ENCODE measurements around the gene UBE2I. TPM values are rescaled to one million over a fixed set of nuclear protein-coding genes. Genes with fewer than 3 reads are reported as not detected.

The UBE2I gene
- total RNA-seq, 1 donor from 2014 or later = 105 TPM

DNA sequence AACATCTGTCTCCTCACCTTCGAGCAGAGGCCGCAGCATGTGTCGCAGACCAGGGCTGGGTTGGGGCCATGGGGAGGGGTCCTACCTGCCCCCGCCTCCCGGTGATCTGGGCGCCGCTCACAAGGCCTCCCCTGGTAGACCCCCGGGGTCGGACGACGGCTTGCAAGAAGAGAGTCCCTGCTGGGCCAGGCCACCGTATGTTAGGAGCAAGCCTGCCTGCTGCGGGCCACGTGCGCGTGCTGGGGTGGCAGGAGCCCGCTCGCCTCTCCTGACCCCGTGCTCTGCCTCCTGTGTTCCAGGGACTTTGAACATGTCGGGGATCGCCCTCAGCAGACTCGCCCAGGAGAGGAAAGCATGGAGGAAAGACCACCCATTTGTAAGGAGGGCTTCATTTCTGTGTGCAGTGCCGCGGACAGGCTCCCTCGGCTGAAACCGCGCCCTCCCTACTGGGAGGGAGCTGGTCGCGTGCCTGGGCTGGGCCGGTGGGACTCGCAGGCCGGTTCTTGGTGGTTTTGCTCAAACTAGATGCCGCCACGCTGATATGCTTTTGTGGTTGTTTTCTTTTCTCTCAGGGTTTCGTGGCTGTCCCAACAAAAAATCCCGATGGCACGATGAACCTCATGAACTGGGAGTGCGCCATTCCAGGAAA lies 4.4 kb downstream of the UBE2I start:
- H3K9me3 Mint-ChIP-seq (ENCODE audit: low read depth) = no peaks in the 10 kb centered on the region
- H3K4me1 Mint-ChIP-seq (ENCODE audit: low read depth) = peaks cover 31% of the 10 kb centered on the region
- H3K27ac Mint-ChIP-seq (ENCODE audit: unreplicated experiment) = no peak overlapping the region
- H3K36me3 Mint-ChIP-seq (ENCODE audit: low read depth) = peaks cover 22% of the 10 kb centered on the region
- TF ChIP-seq, protein P1, sequence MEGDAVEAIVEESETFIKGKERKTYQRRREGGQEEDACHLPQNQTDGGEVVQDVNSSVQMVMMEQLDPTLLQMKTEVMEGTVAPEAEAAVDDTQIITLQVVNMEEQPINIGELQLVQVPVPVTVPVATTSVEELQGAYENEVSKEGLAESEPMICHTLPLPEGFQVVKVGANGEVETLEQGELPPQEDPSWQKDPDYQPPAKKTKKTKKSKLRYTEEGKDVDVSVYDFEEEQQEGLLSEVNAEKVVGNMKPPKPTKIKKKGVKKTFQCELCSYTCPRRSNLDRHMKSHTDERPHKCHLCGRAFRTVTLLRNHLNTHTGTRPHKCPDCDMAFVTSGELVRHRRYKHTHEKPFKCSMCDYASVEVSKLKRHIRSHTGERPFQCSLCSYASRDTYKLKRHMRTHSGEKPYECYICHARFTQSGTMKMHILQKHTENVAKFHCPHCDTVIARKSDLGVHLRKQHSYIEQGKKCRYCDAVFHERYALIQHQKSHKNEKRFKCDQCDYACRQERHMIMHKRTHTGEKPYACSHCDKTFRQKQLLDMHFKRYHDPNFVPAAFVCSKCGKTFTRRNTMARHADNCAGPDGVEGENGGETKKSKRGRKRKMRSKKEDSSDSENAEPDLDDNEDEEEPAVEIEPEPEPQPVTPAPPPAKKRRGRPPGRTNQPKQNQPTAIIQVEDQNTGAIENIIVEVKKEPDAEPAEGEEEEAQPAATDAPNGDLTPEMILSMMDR (IDR thresholded peaks at IDR 0.05) = no peak
- peak; percentile 92 for DNase-seq (ENCODE audit: low spot score)
- H3K27me3 Mint-ChIP-seq (ENCODE audit: low read depth) = no peaks in the 10 kb centered on the region
- H3K4me3 Mint-ChIP-seq (ENCODE audit: unreplicated experiment) = no peak overlapping the region

DNA sequence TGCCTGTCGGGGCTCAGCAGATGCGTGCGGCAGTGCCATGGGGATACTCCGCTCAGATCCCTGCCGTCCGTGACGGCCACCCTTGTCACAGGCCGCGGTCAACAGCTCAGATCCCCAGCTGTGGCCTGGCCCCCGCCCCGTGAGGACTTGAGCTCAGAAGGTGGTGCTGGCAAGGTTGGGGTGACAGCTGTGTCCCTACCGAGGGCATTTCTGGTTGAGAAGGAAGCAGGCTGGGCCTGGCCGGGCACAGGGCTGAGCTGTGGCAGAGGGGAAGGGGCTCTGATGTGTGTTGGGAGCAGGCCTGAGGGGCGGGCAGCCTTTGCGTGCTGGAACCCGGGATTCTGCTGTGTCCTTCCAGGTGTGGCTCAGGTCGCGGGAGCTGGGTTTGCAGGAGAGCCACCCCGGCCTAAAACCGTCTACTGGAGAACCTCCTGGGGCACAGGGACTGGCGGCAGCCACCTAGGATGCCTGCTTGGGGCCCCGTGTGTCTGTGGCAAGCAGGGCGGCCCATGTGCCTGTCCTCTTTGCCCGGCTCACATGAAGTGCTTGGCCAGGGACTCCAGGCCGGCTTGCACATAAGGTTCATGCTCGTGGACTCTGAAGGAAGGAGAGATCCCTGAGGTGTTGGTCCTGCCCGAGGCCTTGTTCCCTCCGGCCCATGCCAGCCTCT lies 5.1 kb downstream of the UBE2I start:
- H3K27ac Mint-ChIP-seq (ENCODE audit: unreplicated experiment) = no peak overlapping the region
- H3K9me3 Mint-ChIP-seq (ENCODE audit: low read depth) = no peaks in the 10 kb centered on the region
- H3K36me3 Mint-ChIP-seq (ENCODE audit: low read depth) = peaks cover 25% of the 10 kb centered on the region
- peak; percentile 85 for DNase-seq (ENCODE audit: low spot score)
- no peak overlapping the region for H3K4me3 Mint-ChIP-seq (ENCODE audit: unreplicated experiment)
- TF ChIP-seq, protein P1 (IDR thresholded peaks at IDR 0.05) = no peak
- peaks cover 31% of the 10 kb centered on the region for H3K4me1 Mint-ChIP-seq (ENCODE audit: low read depth)
- no peaks in the 10 kb centered on the region for H3K27me3 Mint-ChIP-seq (ENCODE audit: low read depth)

DNA sequence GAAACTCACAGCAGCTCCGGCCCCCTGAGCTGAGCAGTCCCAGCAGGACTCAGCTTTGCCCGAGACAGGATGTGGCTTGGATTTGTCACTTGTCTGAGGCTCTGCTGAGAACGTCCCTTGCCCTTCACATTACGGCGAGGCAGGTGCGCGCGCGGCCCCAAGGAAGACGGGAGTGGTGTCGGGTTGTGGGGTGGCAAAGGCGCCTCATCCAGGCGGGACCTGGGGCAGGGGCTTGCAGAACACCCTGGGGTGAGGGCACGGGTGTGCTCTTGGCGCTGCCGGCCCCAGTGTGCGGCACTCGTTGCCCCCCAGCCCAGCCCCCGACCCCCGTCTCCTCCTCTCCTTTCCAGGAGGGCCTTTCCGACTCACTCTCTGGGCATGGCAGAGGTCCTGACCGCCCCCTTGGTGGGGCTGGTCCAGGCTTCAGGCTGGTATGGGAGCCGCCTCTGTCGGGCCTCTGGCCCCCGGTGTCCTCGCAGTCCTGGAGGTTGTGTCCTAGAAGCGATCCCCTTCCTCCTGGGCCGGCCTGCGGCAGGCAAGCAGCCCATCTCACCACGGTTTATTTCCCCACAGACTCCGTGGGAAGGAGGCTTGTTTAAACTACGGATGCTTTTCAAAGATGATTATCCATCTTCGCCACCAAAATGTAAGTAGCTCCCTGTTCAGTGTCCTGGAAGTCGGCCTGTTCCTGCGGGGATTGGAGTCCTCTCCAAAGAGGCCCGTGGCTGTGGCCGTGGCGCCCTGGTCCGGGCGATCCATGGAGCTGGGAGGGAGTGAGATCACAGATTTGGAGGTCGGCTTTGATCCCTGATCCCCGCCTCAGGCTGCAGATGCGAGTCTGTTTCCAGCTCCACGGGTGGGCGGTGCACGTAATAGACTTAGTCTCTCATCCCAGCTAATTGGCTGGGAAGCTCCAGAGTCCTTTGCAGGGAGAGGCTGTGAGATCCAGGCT lies 5.9 kb downstream of the UBE2I start:
- H3K36me3 Mint-ChIP-seq (ENCODE audit: low read depth) = peaks cover 30% of the 10 kb centered on the region
- no peak overlapping the region for H3K27ac Mint-ChIP-seq (ENCODE audit: unreplicated experiment)
- no peak for DNase-seq (ENCODE audit: low spot score)
- no peaks in the 10 kb centered on the region for H3K27me3 Mint-ChIP-seq (ENCODE audit: low read depth)
- peaks cover 27% of the 10 kb centered on the region for H3K4me1 Mint-ChIP-seq (ENCODE audit: low read depth)
- TF ChIP-seq, protein P1 (IDR thresholded peaks at IDR 0.05) = no peak
- H3K9me3 Mint-ChIP-seq (ENCODE audit: low read depth) = no peaks in the 10 kb centered on the region
- H3K4me3 Mint-ChIP-seq (ENCODE audit: unreplicated experiment) = no peak overlapping the region

GRCh38 chr16:1316033-1316405 lies 6.6 kb downstream of the UBE2I start:
- Mint-ChIP-seq H3K4me1 (ENCODE audit: low read depth) (peaks cover 21% of the 10 kb centered on the region), H3K36me3 (ENCODE audit: low read depth) (peaks cover 31% of the 10 kb centered on the region), H3K27ac (ENCODE audit: unreplicated experiment) (no peak overlapping the region), H3K9me3 (ENCODE audit: low read depth) (no peaks in the 10 kb centered on the region), H3K4me3 (ENCODE audit: unreplicated experiment) (no peak overlapping the region), H3K27me3 (ENCODE audit: low read depth) (no peaks in the 10 kb centered on the region)
- TF ChIP-seq, protein P1 (IDR thresholded peaks at IDR 0.05) = no peak
- DNase-seq (ENCODE audit: low spot score) = no peak
